GM23338 (cell line): ENCODE results near the gene INTU. TPM values are rescaled to one million over a fixed set of nuclear protein-coding genes. Genes with fewer than 3 reads are reported as not detected.
A peak's percentile ranks its signal among the peaks of the same experiment; 100 is the strongest.

Source experiments
- ATAC-seq: fragments of 200-7000 bp; cut with Tn5 transposase; 3 replicates; pipeline ENCODE4 v1.9.1; 2020
- DNase-seq: peaks from one replicate; pipeline ENCODE4 v3.0.0-alpha.2; 2015; ENCODE audit warnings: low spot score
- H2AFZ ChIP-seq: fragments of 200-600 bp; sonication (generic); 2 replicates; pipeline ENCODE4 v1.8.0; 2016; ENCODE audit warnings: antibody characterized with exemption, mild to moderate bottlenecking, moderate library complexity
- H3F3A ChIP-seq: fragments of 200-600 bp; sonication (generic); replicated peaks from 2 replicates; pipeline ENCODE4 v1.8.0; 2017; ENCODE audit warnings: antibody characterized with exemption, mixed run types, low read depth
- H3K27ac ChIP-seq: fragments of 200-600 bp; sonication (generic); 2 replicates; pipeline ENCODE4 v1.6.1; 2016; ENCODE audit warnings: low read depth
- H3K27me3 ChIP-seq: fragments of 200-600 bp; sonication (generic); 2 replicates; pipeline ENCODE4 v1.8.0; 2016; ENCODE audit warnings: mild to moderate bottlenecking, mixed run types, moderate library complexity; ENCODE audit not compliant: insufficient read depth
- H3K36me3 ChIP-seq: fragments of 200-600 bp; sonication (generic); 2 replicates; pipeline ENCODE4 v1.8.0; 2016; ENCODE audit warnings: mild to moderate bottlenecking; ENCODE audit not compliant: insufficient read depth
- H3K4me1 ChIP-seq: fragments of 200-600 bp; sonication (generic); 2 replicates; pipeline ENCODE4 v1.8.0; 2016; ENCODE audit warnings: mild to moderate bottlenecking, moderate library complexity; ENCODE audit not compliant: insufficient read depth
- H3K4me2 ChIP-seq: fragments of 200-600 bp; sonication (generic); 2 replicates; pipeline ENCODE4 v1.7.1; 2017; ENCODE audit warnings: mixed run types
- H3K4me3 ChIP-seq: fragments of 200-600 bp; sonication (generic); 2 replicates; pipeline ENCODE4 v1.6.1; 2016; ENCODE audit warnings: mixed run types
- H3K79me2 ChIP-seq: fragments of 200-600 bp; sonication (generic); replicated peaks from 2 replicates; pipeline ENCODE4 v1.8.0; 2017; ENCODE audit warnings: mild to moderate bottlenecking; ENCODE audit not compliant: insufficient read depth
- H3K9me2 ChIP-seq: fragments of 200-600 bp; sonication (generic); 2 replicates; pipeline ENCODE4 v1.8.0; 2017; ENCODE audit not compliant: insufficient read depth
- H4K20me1 ChIP-seq: fragments of 200-600 bp; sonication (generic); replicated peaks from 2 replicates; pipeline ENCODE4 v1.8.0; 2017; ENCODE audit warnings: mild to moderate bottlenecking; ENCODE audit not compliant: insufficient read depth
- H3K27ac Mint-ChIP-seq: 2 replicates; pipeline ENCODE4 v1.8.0; 2020; ENCODE audit warnings: inconsistent platforms, mild to moderate bottlenecking, moderate library complexity, mixed read lengths
- H3K27me3 Mint-ChIP-seq: 3 replicates; pipeline ENCODE4 v1.8.0; 2022; ENCODE audit warnings: low read depth, mild to moderate bottlenecking, moderate library complexity, mixed read lengths, inconsistent platforms; ENCODE audit not compliant: insufficient read depth, poor library complexity
- H3K36me3 Mint-ChIP-seq: 3 replicates; pipeline ENCODE4 v1.8.0; 2021; ENCODE audit warnings: low read depth, mild to moderate bottlenecking, inconsistent platforms, moderate library complexity, mixed read lengths
- H3K4me1 Mint-ChIP-seq: 3 replicates; pipeline ENCODE4 v1.8.0; 2020; ENCODE audit warnings: mild to moderate bottlenecking, inconsistent platforms, mixed read lengths
- H3K4me3 Mint-ChIP-seq: 3 replicates; pipeline ENCODE4 v1.8.0; 2021; ENCODE audit warnings: moderate library complexity, mild to moderate bottlenecking, inconsistent platforms, mixed read lengths
- H3K9me3 Mint-ChIP-seq: 3 replicates; pipeline ENCODE4 v1.8.0; 2020; ENCODE audit warnings: moderate library complexity, mild to moderate bottlenecking, inconsistent platforms, mixed read lengths
- CREB1 ChIP-seq: fragments of 250-450 bp; sonication (Bioruptor Pico); IDR thresholded peaks from 2 replicates; pipeline ENCODE4 v1.5.0; 2020; ENCODE audit warnings: low read depth, mild to moderate bottlenecking, moderate library complexity
- EZH2 ChIP-seq: fragments of 200-600 bp; sonication (generic); IDR thresholded peaks from one replicate; pipeline ENCODE4 v1.8.0; 2017; ENCODE audit warnings: antibody characterized with exemption, mild to moderate bottlenecking, low read depth; ENCODE audit not compliant: unreplicated experiment
- EZH2phosphoT487 ChIP-seq: fragments of 200-600 bp; sonication (generic); IDR thresholded peaks from one replicate; pipeline ENCODE4 v1.8.1; 2018; ENCODE audit warnings: antibody characterized with exemption; ENCODE audit not compliant: unreplicated experiment
- JUNB ChIP-seq: IDR thresholded peaks from one replicate; pipeline ENCODE4 v1.6.1; 2016; ENCODE audit warnings: antibody characterized with exemption; ENCODE audit not compliant: unreplicated experiment
- NANOG ChIP-seq: IDR thresholded peaks from 2 replicates; pipeline ENCODE4 v1.6.1; 2016; ENCODE audit warnings: antibody characterized with exemption, borderline replicate concordance
- POLR2AphosphoS5 ChIP-seq: IDR thresholded peaks from 2 replicates; pipeline ENCODE4 v1.6.1; 2016; ENCODE audit warnings: antibody characterized with exemption, low read depth
- REST ChIP-seq: IDR thresholded peaks from one replicate; pipeline ENCODE4 v1.6.1; 2018; ENCODE audit warnings: antibody characterized with exemption; ENCODE audit not compliant: unreplicated experiment
- STAT1 ChIP-seq: IDR thresholded peaks from one replicate; pipeline ENCODE4 v1.6.1; 2016; ENCODE audit warnings: antibody characterized with exemption; ENCODE audit not compliant: unreplicated experiment
- ZNF114 ChIP-seq: fragments of 250-450 bp; sonication (Bioruptor Pico); IDR thresholded peaks from 2 replicates; pipeline ENCODE4 v1.5.0; 2020; ENCODE audit warnings: mild to moderate bottlenecking, moderate library complexity
- ZNF331 ChIP-seq: fragments of 250-450 bp; sonication (Bioruptor Pico); IDR thresholded peaks from 2 replicates; pipeline ENCODE4 v1.5.0; 2020; ENCODE audit warnings: low read depth, mild to moderate bottlenecking, moderate library complexity
- polyA plus RNA-seq: library from polyadenylated mRNA; unstranded; fragments of >200 nt; fragmentation: Nextera tagmentation; extraction: Ambion mirVana; gene quantifications from 2 replicates; pipeline ENCODE4 v1.2.1, GENCODE V29; 2016
- total RNA-seq: library from RNA; depleted of rRNA; stranded (reverse); fragments of >200 nt; shearing (Covaris generic); gene quantifications from 2 replicates; pipeline ENCODE4 v1.2.3, GENCODE V29; 2014
- TF ChIP-seq, protein P1 (sequence below), 2 experiments: fragments of 200-600 bp in 1 of 2; sonication (generic) in 1 of 2; conservative IDR thresholded peaks; 2 replicates each; pipeline versions ENCODE4 v1.5.1 to v1.6.1; 2016 to 2017; ENCODE audit warnings: antibody characterized with exemption in 2 of 2, low read depth in 2 of 2, mild to moderate bottlenecking in 2 of 2, moderate library complexity in 1 of 2
- TF ChIP-seq, protein P2 (sequence below): fragments of 250-450 bp; sonication (Bioruptor Pico); IDR thresholded peaks from 2 replicates; pipeline ENCODE4 v1.5.0; 2020; ENCODE audit warnings: mild to moderate bottlenecking, moderate library complexity
- TF ChIP-seq, protein P3 (sequence below): IDR thresholded peaks from 2 replicates; pipeline ENCODE4 v1.6.1; 2016; ENCODE audit warnings: antibody characterized with exemption

Gene INTU
- total and polyA plus RNA-seq, 2 experiments from 2014 or later, result 10.3 to 16.6 TPM

DNA sequence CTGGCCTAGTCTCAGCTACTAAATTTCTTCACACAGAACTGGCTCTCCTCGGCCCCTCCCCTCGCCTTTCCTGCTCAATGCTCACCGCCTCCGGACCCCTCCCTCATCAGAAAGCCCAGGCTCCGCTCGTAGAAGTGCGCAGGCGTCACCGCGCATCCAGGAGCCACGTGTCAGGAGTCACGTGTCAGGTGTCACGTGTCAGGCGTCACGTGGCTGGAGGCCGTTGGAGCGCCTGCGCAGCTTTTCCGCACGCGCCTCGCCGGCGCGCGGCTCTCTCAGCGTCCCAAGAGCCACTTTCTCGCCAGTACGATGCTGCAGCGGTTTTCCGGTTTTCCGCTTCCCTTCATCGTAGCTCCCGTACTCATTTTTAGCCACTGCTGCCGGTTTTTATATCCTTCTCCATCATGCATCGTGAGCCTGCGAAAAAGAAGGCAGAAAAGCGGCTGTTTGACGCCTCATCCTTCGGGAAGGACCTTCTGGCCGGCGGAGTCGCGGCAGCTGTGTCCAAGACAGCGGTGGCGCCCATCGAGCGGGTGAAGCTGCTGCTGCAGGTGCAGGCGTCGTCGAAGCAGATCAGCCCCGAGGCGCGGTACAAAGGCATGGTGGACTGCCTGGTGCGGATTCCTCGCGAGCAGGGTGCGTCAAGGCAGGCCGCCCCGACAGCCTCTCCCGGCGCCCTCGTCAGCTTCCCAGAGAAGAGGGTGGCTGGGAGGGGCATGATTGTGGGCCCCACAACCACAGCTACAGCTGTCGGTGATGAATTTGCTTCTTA lies 97.6 kb downstream of the INTU start, which contains the start of gene SLC25A31:
TSS of gene SLC25A31 (plus strand) at position 259 of the 772 bp plus-strand sequence. CDS start at position 405, 146 bp downstream.
- Mint-ChIP-seq H3K9me3 (no peaks in the 10 kb centered on the region), H3K27me3 (no peaks in the 10 kb centered on the region), H3K4me3 (no peak within 1 kb of the TSS), H3K27ac (peak within 1 kb of the TSS; percentile 77; the same call in 1 of the 2 replicates), H3K4me1 (0 out of 3 replicates have a peak, but pooled peaks cover 3% of the 10 kb centered on the region), H3K36me3 (no peaks in the 10 kb centered on the region; the same call in 2 of the 3 replicates)
- Histone ChIP-seq H3K27me3 (no peaks in the 10 kb centered on the region), H2AFZ (no peak within 1 kb of the TSS), H3K9me2 (no peaks in the 10 kb centered on the region), H3K4me2 (no peak within 1 kb of the TSS), H3K4me3 (no peak within 1 kb of the TSS), H3K79me2 (no peaks in the 10 kb centered on the region), H3F3A (no peaks in the 10 kb centered on the region), H3K4me1 (no peaks in the 10 kb centered on the region), H3K27ac (no peak within 1 kb of the TSS), H3K36me3 (no peaks in the 10 kb centered on the region), H4K20me1 (no peaks in the 10 kb centered on the region)
- TF ChIP-seq, protein P1, sequence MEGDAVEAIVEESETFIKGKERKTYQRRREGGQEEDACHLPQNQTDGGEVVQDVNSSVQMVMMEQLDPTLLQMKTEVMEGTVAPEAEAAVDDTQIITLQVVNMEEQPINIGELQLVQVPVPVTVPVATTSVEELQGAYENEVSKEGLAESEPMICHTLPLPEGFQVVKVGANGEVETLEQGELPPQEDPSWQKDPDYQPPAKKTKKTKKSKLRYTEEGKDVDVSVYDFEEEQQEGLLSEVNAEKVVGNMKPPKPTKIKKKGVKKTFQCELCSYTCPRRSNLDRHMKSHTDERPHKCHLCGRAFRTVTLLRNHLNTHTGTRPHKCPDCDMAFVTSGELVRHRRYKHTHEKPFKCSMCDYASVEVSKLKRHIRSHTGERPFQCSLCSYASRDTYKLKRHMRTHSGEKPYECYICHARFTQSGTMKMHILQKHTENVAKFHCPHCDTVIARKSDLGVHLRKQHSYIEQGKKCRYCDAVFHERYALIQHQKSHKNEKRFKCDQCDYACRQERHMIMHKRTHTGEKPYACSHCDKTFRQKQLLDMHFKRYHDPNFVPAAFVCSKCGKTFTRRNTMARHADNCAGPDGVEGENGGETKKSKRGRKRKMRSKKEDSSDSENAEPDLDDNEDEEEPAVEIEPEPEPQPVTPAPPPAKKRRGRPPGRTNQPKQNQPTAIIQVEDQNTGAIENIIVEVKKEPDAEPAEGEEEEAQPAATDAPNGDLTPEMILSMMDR (conservative IDR thresholded peaks at IDR 0.05; ENCODE audit: low read depth in 2 of 2), result no peak
- TF ChIP-seq EZH2 (no peak), CREB1 (CRISPR knock-in tag) (no peak), NANOG (no peak), EZH2phosphoT487 (no peak), POLR2AphosphoS5 (no peak), ZNF114 (CRISPR knock-in tag) (no peak), ZNF331 (CRISPR knock-in tag) (no peak), STAT1 (no peak), REST (no peak), JUNB (no peak)
- TF ChIP-seq, protein P2, sequence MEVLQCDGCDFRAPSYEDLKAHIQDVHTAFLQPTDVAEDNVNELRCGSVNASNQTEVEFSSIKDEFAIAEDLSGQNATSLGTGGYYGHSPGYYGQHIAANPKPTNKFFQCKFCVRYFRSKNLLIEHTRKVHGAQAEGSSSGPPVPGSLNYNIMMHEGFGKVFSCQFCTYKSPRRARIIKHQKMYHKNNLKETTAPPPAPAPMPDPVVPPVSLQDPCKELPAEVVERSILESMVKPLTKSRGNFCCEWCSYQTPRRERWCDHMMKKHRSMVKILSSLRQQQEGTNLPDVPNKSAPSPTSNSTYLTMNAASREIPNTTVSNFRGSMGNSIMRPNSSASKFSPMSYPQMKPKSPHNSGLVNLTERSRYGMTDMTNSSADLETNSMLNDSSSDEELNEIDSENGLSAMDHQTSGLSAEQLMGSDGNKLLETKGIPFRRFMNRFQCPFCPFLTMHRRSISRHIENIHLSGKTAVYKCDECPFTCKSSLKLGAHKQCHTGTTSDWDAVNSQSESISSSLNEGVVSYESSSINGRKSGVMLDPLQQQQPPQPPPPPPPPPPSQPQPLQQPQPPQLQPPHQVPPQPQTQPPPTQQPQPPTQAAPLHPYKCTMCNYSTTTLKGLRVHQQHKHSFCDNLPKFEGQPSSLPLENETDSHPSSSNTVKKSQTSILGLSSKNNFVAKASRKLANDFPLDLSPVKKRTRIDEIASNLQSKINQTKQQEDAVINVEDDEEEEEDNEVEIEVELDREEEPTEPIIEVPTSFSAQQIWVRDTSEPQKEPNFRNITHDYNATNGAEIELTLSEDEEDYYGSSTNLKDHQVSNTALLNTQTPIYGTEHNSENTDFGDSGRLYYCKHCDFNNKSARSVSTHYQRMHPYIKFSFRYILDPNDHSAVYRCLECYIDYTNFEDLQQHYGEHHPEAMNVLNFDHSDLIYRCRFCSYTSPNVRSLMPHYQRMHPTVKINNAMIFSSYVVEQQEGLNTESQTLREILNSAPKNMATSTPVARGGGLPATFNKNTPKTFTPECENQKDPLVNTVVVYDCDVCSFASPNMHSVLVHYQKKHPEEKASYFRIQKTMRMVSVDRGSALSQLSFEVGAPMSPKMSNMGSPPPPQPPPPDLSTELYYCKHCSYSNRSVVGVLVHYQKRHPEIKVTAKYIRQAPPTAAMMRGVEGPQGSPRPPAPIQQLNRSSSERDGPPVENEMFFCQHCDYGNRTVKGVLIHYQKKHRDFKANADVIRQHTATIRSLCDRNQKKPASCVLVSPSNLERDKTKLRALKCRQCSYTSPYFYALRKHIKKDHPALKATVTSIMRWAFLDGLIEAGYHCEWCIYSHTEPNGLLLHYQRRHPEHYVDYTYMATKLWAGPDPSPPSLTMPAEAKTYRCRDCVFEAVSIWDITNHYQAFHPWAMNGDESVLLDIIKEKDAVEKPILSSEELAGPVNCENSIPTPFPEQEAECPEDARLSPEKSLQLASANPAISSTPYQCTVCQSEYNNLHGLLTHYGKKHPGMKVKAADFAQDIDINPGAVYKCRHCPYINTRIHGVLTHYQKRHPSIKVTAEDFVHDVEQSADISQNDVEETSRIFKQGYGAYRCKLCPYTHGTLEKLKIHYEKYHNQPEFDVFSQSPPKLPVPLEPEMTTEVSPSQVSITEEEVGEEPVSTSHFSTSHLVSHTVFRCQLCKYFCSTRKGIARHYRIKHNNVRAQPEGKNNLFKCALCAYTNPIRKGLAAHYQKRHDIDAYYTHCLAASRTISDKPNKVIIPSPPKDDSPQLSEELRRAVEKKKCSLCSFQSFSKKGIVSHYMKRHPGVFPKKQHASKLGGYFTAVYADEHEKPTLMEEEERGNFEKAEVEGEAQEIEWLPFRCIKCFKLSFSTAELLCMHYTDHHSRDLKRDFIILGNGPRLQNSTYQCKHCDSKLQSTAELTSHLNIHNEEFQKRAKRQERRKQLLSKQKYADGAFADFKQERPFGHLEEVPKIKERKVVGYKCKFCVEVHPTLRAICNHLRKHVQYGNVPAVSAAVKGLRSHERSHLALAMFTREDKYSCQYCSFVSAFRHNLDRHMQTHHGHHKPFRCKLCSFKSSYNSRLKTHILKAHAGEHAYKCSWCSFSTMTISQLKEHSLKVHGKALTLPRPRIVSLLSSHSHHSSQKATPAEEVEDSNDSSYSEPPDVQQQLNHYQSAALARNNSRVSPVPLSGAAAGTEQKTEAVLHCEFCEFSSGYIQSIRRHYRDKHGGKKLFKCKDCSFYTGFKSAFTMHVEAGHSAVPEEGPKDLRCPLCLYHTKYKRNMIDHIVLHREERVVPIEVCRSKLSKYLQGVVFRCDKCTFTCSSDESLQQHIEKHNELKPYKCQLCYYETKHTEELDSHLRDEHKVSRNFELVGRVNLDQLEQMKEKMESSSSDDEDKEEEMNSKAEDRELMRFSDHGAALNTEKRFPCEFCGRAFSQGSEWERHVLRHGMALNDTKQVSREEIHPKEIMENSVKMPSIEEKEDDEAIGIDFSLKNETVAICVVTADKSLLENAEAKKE (CRISPR knock-in tag), result no peak
- TF ChIP-seq, protein P3, sequence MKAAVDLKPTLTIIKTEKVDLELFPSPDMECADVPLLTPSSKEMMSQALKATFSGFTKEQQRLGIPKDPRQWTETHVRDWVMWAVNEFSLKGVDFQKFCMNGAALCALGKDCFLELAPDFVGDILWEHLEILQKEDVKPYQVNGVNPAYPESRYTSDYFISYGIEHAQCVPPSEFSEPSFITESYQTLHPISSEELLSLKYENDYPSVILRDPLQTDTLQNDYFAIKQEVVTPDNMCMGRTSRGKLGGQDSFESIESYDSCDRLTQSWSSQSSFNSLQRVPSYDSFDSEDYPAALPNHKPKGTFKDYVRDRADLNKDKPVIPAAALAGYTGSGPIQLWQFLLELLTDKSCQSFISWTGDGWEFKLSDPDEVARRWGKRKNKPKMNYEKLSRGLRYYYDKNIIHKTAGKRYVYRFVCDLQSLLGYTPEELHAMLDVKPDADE, result no peak
- DNase-seq (peak; percentile 25), ATAC-seq (peak; percentile 36; the same call in 1 of the 3 replicates)
